GM23338 (cell line): ENCODE results near the gene CCN6. TPM values are rescaled to one million over a fixed set of nuclear protein-coding genes. Genes with fewer than 3 reads are reported as not detected.
A peak's percentile ranks its signal among the peaks of the same experiment; 100 is the strongest.

Source experiments
- ATAC-seq: fragments of 200-7000 bp; cut with Tn5 transposase; 3 replicates; pipeline ENCODE4 v1.9.1; 2020
- DNase-seq: peaks from one replicate; pipeline ENCODE4 v3.0.0-alpha.2; 2015; ENCODE audit warnings: low spot score
- H2AFZ ChIP-seq: fragments of 200-600 bp; sonication (generic); 2 replicates; pipeline ENCODE4 v1.8.0; 2016; ENCODE audit warnings: antibody characterized with exemption, mild to moderate bottlenecking, moderate library complexity
- H3F3A ChIP-seq: fragments of 200-600 bp; sonication (generic); replicated peaks from 2 replicates; pipeline ENCODE4 v1.8.0; 2017; ENCODE audit warnings: antibody characterized with exemption, mixed run types, low read depth
- H3K27ac ChIP-seq: fragments of 200-600 bp; sonication (generic); 2 replicates; pipeline ENCODE4 v1.6.1; 2016; ENCODE audit warnings: low read depth
- H3K27me3 ChIP-seq: fragments of 200-600 bp; sonication (generic); 2 replicates; pipeline ENCODE4 v1.8.0; 2016; ENCODE audit warnings: mild to moderate bottlenecking, mixed run types, moderate library complexity; ENCODE audit not compliant: insufficient read depth
- H3K36me3 ChIP-seq: fragments of 200-600 bp; sonication (generic); 2 replicates; pipeline ENCODE4 v1.8.0; 2016; ENCODE audit warnings: mild to moderate bottlenecking; ENCODE audit not compliant: insufficient read depth
- H3K4me1 ChIP-seq: fragments of 200-600 bp; sonication (generic); 2 replicates; pipeline ENCODE4 v1.8.0; 2016; ENCODE audit warnings: mild to moderate bottlenecking, moderate library complexity; ENCODE audit not compliant: insufficient read depth
- H3K4me2 ChIP-seq: fragments of 200-600 bp; sonication (generic); 2 replicates; pipeline ENCODE4 v1.7.1; 2017; ENCODE audit warnings: mixed run types
- H3K4me3 ChIP-seq: fragments of 200-600 bp; sonication (generic); 2 replicates; pipeline ENCODE4 v1.6.1; 2016; ENCODE audit warnings: mixed run types
- H3K79me2 ChIP-seq: fragments of 200-600 bp; sonication (generic); replicated peaks from 2 replicates; pipeline ENCODE4 v1.8.0; 2017; ENCODE audit warnings: mild to moderate bottlenecking; ENCODE audit not compliant: insufficient read depth
- H3K9me2 ChIP-seq: fragments of 200-600 bp; sonication (generic); 2 replicates; pipeline ENCODE4 v1.8.0; 2017; ENCODE audit not compliant: insufficient read depth
- H4K20me1 ChIP-seq: fragments of 200-600 bp; sonication (generic); replicated peaks from 2 replicates; pipeline ENCODE4 v1.8.0; 2017; ENCODE audit warnings: mild to moderate bottlenecking; ENCODE audit not compliant: insufficient read depth
- H3K27ac Mint-ChIP-seq: 2 replicates; pipeline ENCODE4 v1.8.0; 2020; ENCODE audit warnings: inconsistent platforms, mild to moderate bottlenecking, moderate library complexity, mixed read lengths
- H3K27me3 Mint-ChIP-seq: 3 replicates; pipeline ENCODE4 v1.8.0; 2022; ENCODE audit warnings: low read depth, mild to moderate bottlenecking, moderate library complexity, mixed read lengths, inconsistent platforms; ENCODE audit not compliant: insufficient read depth, poor library complexity
- H3K36me3 Mint-ChIP-seq: 3 replicates; pipeline ENCODE4 v1.8.0; 2021; ENCODE audit warnings: low read depth, mild to moderate bottlenecking, inconsistent platforms, moderate library complexity, mixed read lengths
- H3K4me1 Mint-ChIP-seq: 3 replicates; pipeline ENCODE4 v1.8.0; 2020; ENCODE audit warnings: mild to moderate bottlenecking, inconsistent platforms, mixed read lengths
- H3K4me3 Mint-ChIP-seq: 3 replicates; pipeline ENCODE4 v1.8.0; 2021; ENCODE audit warnings: moderate library complexity, mild to moderate bottlenecking, inconsistent platforms, mixed read lengths
- H3K9me3 Mint-ChIP-seq: 3 replicates; pipeline ENCODE4 v1.8.0; 2020; ENCODE audit warnings: moderate library complexity, mild to moderate bottlenecking, inconsistent platforms, mixed read lengths
- CTCF ChIP-seq, 2 experiments: fragments of 200-600 bp in 1 of 2; sonication (generic) in 1 of 2; conservative IDR thresholded peaks; 2 replicates each; pipeline versions ENCODE4 v1.5.1 to v1.6.1; 2016 to 2017; ENCODE audit warnings: antibody characterized with exemption in 2 of 2, low read depth in 2 of 2, mild to moderate bottlenecking in 2 of 2, moderate library complexity in 1 of 2
- ETS1 ChIP-seq: IDR thresholded peaks from 2 replicates; pipeline ENCODE4 v1.6.1; 2016; ENCODE audit warnings: antibody characterized with exemption
- EZH2 ChIP-seq: fragments of 200-600 bp; sonication (generic); IDR thresholded peaks from one replicate; pipeline ENCODE4 v1.8.0; 2017; ENCODE audit warnings: antibody characterized with exemption, mild to moderate bottlenecking, low read depth; ENCODE audit not compliant: unreplicated experiment
- JUNB ChIP-seq: IDR thresholded peaks from one replicate; pipeline ENCODE4 v1.6.1; 2016; ENCODE audit warnings: antibody characterized with exemption; ENCODE audit not compliant: unreplicated experiment
- ZNF114 ChIP-seq: fragments of 250-450 bp; sonication (Bioruptor Pico); IDR thresholded peaks from 2 replicates; pipeline ENCODE4 v1.5.0; 2020; ENCODE audit warnings: mild to moderate bottlenecking, moderate library complexity
- ZNF462 ChIP-seq: fragments of 250-450 bp; sonication (Bioruptor Pico); IDR thresholded peaks from 2 replicates; pipeline ENCODE4 v1.5.0; 2020; ENCODE audit warnings: mild to moderate bottlenecking, moderate library complexity
- polyA plus RNA-seq: library from polyadenylated mRNA; unstranded; fragments of >200 nt; fragmentation: Nextera tagmentation; extraction: Ambion mirVana; gene quantifications from 2 replicates; pipeline ENCODE4 v1.2.1, GENCODE V29; 2016
- total RNA-seq: library from RNA; depleted of rRNA; stranded (reverse); fragments of >200 nt; shearing (Covaris generic); gene quantifications from 2 replicates; pipeline ENCODE4 v1.2.3, GENCODE V29; 2014

Gene CCN6
- total and polyA plus RNA-seq, 2 experiments from 2014 or later = 0.65 TPM; not detected in 1

GRCh38 chr6:112029045-112029822 lies 24.7 kb upstream of the CCN6 start:
- Histone ChIP-seq H3K4me2 (no peak overlapping the region), H3K27me3 (no peaks in the 10 kb centered on the region), H3K4me3 (no peak overlapping the region), H3K27ac (no peak overlapping the region), H3K36me3 (no peaks in the 10 kb centered on the region), H3F3A (no peaks in the 10 kb centered on the region), H3K79me2 (no peaks in the 10 kb centered on the region), H4K20me1 (no peaks in the 10 kb centered on the region), H2AFZ (peak overlapping the region; percentile 78; the same call in 1 of the 2 replicates), H3K4me1 (peaks cover 3% of the 10 kb centered on the region; the same call in 1 of the 2 replicates), H3K9me2 (no peaks in the 10 kb centered on the region)
- H3K4me1 Mint-ChIP-seq = peaks cover 8% of the 10 kb centered on the region
- peaks cover 4% of the 10 kb centered on the region; the same call in 1 of the 3 replicates for H3K36me3 Mint-ChIP-seq
- H3K4me3 Mint-ChIP-seq = no peak overlapping the region
- H3K27me3 Mint-ChIP-seq = peaks cover 4% of the 10 kb centered on the region
- ATAC-seq = peak; percentile 86
- no peak for TF ChIP-seq ZNF114 (CRISPR knock-in tag)
- TF ChIP-seq CTCF (conservative IDR thresholded peaks at IDR 0.05; ENCODE audit: low read depth in 2 of 2) = peak; percentile 90 to 98
- peaks cover 4% of the 10 kb centered on the region for H3K9me3 Mint-ChIP-seq
- no peak overlapping the region for H3K27ac Mint-ChIP-seq
- peak; percentile 92 for DNase-seq

GRCh38 chr6:112030206-112030960 lies 23.5 kb upstream of the CCN6 start:
- Histone ChIP-seq H3K9me2 (no peaks in the 10 kb centered on the region), H3F3A (no peaks in the 10 kb centered on the region), H3K27ac (no peak overlapping the region), H3K79me2 (no peaks in the 10 kb centered on the region), H3K36me3 (no peaks in the 10 kb centered on the region), H3K4me3 (no peak overlapping the region), H3K4me1 (peaks cover 3% of the 10 kb centered on the region; the same call in 1 of the 2 replicates), H3K4me2 (no peak overlapping the region), H4K20me1 (no peaks in the 10 kb centered on the region), H2AFZ (no peak overlapping the region), H3K27me3 (no peaks in the 10 kb centered on the region)
- H3K4me1 Mint-ChIP-seq = peaks cover 11% of the 10 kb centered on the region
- H3K27ac Mint-ChIP-seq = no peak overlapping the region
- DNase-seq (no peak), ATAC-seq (no peak)
- H3K4me3 Mint-ChIP-seq = no peak overlapping the region
- no peaks in the 10 kb centered on the region for H3K9me3 Mint-ChIP-seq
- H3K36me3 Mint-ChIP-seq = no peaks in the 10 kb centered on the region
- peaks cover 4% of the 10 kb centered on the region for H3K27me3 Mint-ChIP-seq
- TF ChIP-seq JUNB = no peak
- TF ChIP-seq ETS1 = no peak
- TF ChIP-seq EZH2 = no peak
- no peak for TF ChIP-seq ZNF462 (CRISPR knock-in tag)
